GM18870 (cell line): Measurements from ENCODE around the gene DBN1.
A peak's percentile ranks its signal among the peaks of the same experiment; 100 is the strongest.
"Not testable (repeated sequence)": the region's sequence is repeated elsewhere in the genome, so short reads cannot be mapped to it uniquely, and the experiment has no call there.

Experiments
- ATAC-seq: cut with Tn5 transposase; IDR thresholded peaks from one replicate; pipeline ENCODE4 v1.9.1; 2021; ENCODE audit warnings: moderate library complexity; ENCODE audit not compliant: unreplicated experiment

DBN1 gene

GRCh38 chr5:177432143-177432838, 41.1 kb downstream of the DBN1 start:
- no peak for ATAC-seq

- peak; percentile 38 for ATAC-seq
These were observed 41.9 kb downstream of the DBN1 start for GRCh38 chr5:177431317-177432142.

- no peak for ATAC-seq
These were observed 42.5 kb downstream of the DBN1 start for GRCh38 chr5:177430972-177431316.

GRCh38 chr5:177430140-177430951, 43.1 kb downstream of the DBN1 start:
- ATAC-seq = no peak

- no peak for ATAC-seq
These were observed 44.0 kb downstream of the DBN1 start for GRCh38 chr5:177429248-177430040.

- ATAC-seq = no peak
These were observed 44.7 kb downstream of the DBN1 start for GRCh38 chr5:177428574-177429217.

GRCh38 chr5:177427919-177428573, 45.4 kb downstream of the DBN1 start:
- no peak for ATAC-seq

GRCh38 chr5:177427211-177427822, 46.1 kb downstream of the DBN1 start:
- ATAC-seq = no peak

GRCh38 chr5:177426566-177427210, 46.7 kb downstream of the DBN1 start, which contains the start of gene GRK6:
Gene GRK6 (plus strand): TSS chr5:177426676. CDS start chr5:177426846, 170 bp downstream.
- ATAC-seq = no peak

- ATAC-seq = peak; percentile 86
These were observed 47.5 kb downstream of the DBN1 start for GRCh38 chr5:177425801-177426565.

GRCh38 chr5:177425196-177425800, 48.1 kb downstream of the DBN1 start:
- ATAC-seq = no peak

GRCh38 chr5:177423671-177424070, 49.8 kb downstream of the DBN1 start:
- ATAC-seq = no peak

GRCh38 chr5:177421062-177421798, 52.2 kb downstream of the DBN1 start:
- ATAC-seq = no peak

GRCh38 chr5:177420472-177420871, 53.0 kb downstream of the DBN1 start:
- ATAC-seq = not testable (repeated sequence)

- ATAC-seq = no peak
These were observed 54.4 kb downstream of the DBN1 start for GRCh38 chr5:177419046-177419445.

- ATAC-seq = not testable (repeated sequence)
These were observed 56.4 kb downstream of the DBN1 start for GRCh38 chr5:177417081-177417480.

- ATAC-seq = no peak
These were observed 59.0 kb downstream of the DBN1 start for GRCh38 chr5:177414481-177414880.
